H1 (cell line): ENCODE results near the gene ARHGEF6. TPM values are rescaled to one million over a fixed set of nuclear protein-coding genes. Genes with fewer than 3 reads are reported as not detected.

Experiments
- CTCF ChIA-PET: fragments of 300-600 bp; sonication (Branson Sonifier 250); formaldehyde crosslinking; loops from one replicate; lab custom pipeline; 2021; ENCODE audit not compliant: partially characterized antibody; lab: Charles Lee
- POLR2A ChIA-PET: fragments of 300-600 bp; sonication (Branson Sonifier 250); formaldehyde crosslinking; loops from one replicate; lab custom pipeline; 2021; ENCODE audit warnings: inconsistent platforms; ENCODE audit not compliant: partially characterized antibody; lab: Charles Lee
- DNase-seq, 2 experiments: peaks; one replicate each; pipeline versions ENCODE4 v3.0.0 to v3.0.0-alpha.2; 2010 to 2022; ENCODE audit warnings: low spot score in 2 of 2, low read depth in 1 of 2, mixed read lengths in 1 of 2
- FAIRE-seq: peaks from 2 replicates; lab custom pipeline; 2011; peaks lifted over from hg19 to GRCh38; lab: Jason Lieb, UNC
- H2AFZ ChIP-seq: 2 replicates; pipeline ENCODE4 v1.8.1; 2012; ENCODE audit warnings: low read length, inconsistent platforms
- H2AK5ac ChIP-seq: 2 replicates; pipeline ENCODE4 v1.6.1; 2013; ENCODE audit warnings: low read depth, low read length
- H2BK120ac ChIP-seq: replicated peaks from 2 replicates; pipeline ENCODE3; 2013; ENCODE audit warnings: low read depth, low read length, inconsistent platforms
- H2BK12ac ChIP-seq: 2 replicates; pipeline ENCODE4 v1.6.1; 2013; ENCODE audit warnings: low read depth, low read length
- H2BK15ac ChIP-seq: 2 replicates; pipeline ENCODE4 v1.6.1; 2013; ENCODE audit warnings: low read length
- H2BK20ac ChIP-seq: 2 replicates; pipeline ENCODE4 v1.6.1; 2013; ENCODE audit warnings: low read length
- H2BK5ac ChIP-seq: 2 replicates; pipeline ENCODE4 v1.6.1; 2013; ENCODE audit warnings: low read depth, low read length
- H3K14ac ChIP-seq: 2 replicates; pipeline ENCODE4 v1.6.1; 2013; ENCODE audit warnings: inconsistent platforms; ENCODE audit not compliant: insufficient read length
- H3K18ac ChIP-seq: 2 replicates; pipeline ENCODE4 v1.6.1; 2013; ENCODE audit warnings: low read length; ENCODE audit errors: extremely low read depth
- H3K23ac ChIP-seq: 2 replicates; pipeline ENCODE4 v1.6.1; 2013; ENCODE audit warnings: inconsistent platforms; ENCODE audit not compliant: insufficient read length
- H3K23me2 ChIP-seq: 2 replicates; pipeline ENCODE4 v1.6.1; 2013; ENCODE audit warnings: low read depth, low read length
- H3K27ac ChIP-seq: 2 replicates; pipeline ENCODE4 v1.6.1; 2011; ENCODE audit warnings: low read depth, low read length, inconsistent platforms
- H3K27me3 ChIP-seq, 4 experiments: replicated peaks in 1 of 4; 1 replicate in 1 of 4; 2 replicates in 3 of 4; pipeline versions ENCODE4 v1.6.1 to v1.8.1; 2011 to 2013; ENCODE audit warnings: low read length in 3 of 4, mild to moderate bottlenecking in 3 of 4, inconsistent platforms in 2 of 4, mixed read lengths in 2 of 4, moderate library complexity in 1 of 4; ENCODE audit not compliant: control insufficient read depth in 3 of 4, insufficient read depth in 3 of 4; ENCODE audit errors: extremely low read depth in 1 of 4
- H3K36me3 ChIP-seq, 4 experiments: 2 replicates each; pipeline versions ENCODE4 v1.6.1 to v1.8.1; 2011 to 2013; ENCODE audit warnings: mild to moderate bottlenecking in 4 of 4, low read length in 3 of 4, moderate library complexity in 2 of 4, control low read depth in 1 of 4, inconsistent platforms in 1 of 4; ENCODE audit not compliant: insufficient read depth in 4 of 4, control insufficient read depth in 2 of 4
- H3K4ac ChIP-seq: replicated peaks from 2 replicates; pipeline ENCODE3; 2013; ENCODE audit warnings: low read length, low read depth, mixed read lengths, inconsistent platforms; ENCODE audit not compliant: insufficient read length
- H3K4me1 ChIP-seq, 4 experiments: replicated peaks in 1 of 4; 1 replicate in 1 of 4; 2 replicates in 3 of 4; pipeline versions ENCODE4 v1.6.1 to v1.8.1; 2011 to 2013; ENCODE audit warnings: low read length in 3 of 4, inconsistent platforms in 2 of 4, mixed read lengths in 1 of 4; ENCODE audit not compliant: insufficient read depth in 4 of 4, control insufficient read depth in 3 of 4
- H3K4me2 ChIP-seq, 2 experiments: 2 replicates each; pipeline versions ENCODE4 v1.6.1 to v1.8.1; 2011 to 2013; ENCODE audit warnings: low read depth in 2 of 2, low read length in 2 of 2, control low read depth in 1 of 2, inconsistent platforms in 1 of 2, mild to moderate bottlenecking in 1 of 2; ENCODE audit not compliant: insufficient read depth in 1 of 2
- H3K4me3 ChIP-seq, 4 experiments: fragments of 200-600, 300-600 bp in 1 of 4; sonication (generic), shearing (Covaris generic), sonication (Bioruptor Twin) in 1 of 4; 2 replicates each; pipeline versions ENCODE4 v1.5.1 to v1.8.1; 2011 to 2016; ENCODE audit warnings: low read length in 4 of 4, low read depth in 3 of 4, control low read depth in 2 of 4, inconsistent platforms in 2 of 4, mild to moderate bottlenecking in 2 of 4, mixed read lengths in 1 of 4, moderate library complexity in 1 of 4; ENCODE audit not compliant: insufficient read depth in 2 of 4; ENCODE audit errors: extremely low read depth in 1 of 4
- H3K56ac ChIP-seq: replicated peaks from 2 replicates; pipeline ENCODE3; 2013; ENCODE audit warnings: low read depth, mild to moderate bottlenecking, mixed read lengths, low read length, inconsistent platforms; ENCODE audit not compliant: insufficient read length
- H3K79me1 ChIP-seq: 2 replicates; pipeline ENCODE4 v1.6.1; 2013; ENCODE audit warnings: low read depth, low read length, control low read depth
- H3K79me2 ChIP-seq, 2 experiments: 2 replicates each; pipeline versions ENCODE4 v1.6.1 to v1.8.1; 2012 to 2013; ENCODE audit warnings: low read length in 2 of 2, mild to moderate bottlenecking in 2 of 2, inconsistent platforms in 1 of 2; ENCODE audit not compliant: insufficient read depth in 2 of 2, control insufficient read depth in 1 of 2
- H3K9ac ChIP-seq, 4 experiments: replicated peaks in 1 of 4; 1 replicate in 1 of 4; 2 replicates in 3 of 4; pipeline versions ENCODE4 v1.6.1 to v1.8.1; 2011 to 2013; ENCODE audit warnings: low read depth in 3 of 4, low read length in 3 of 4, control low read depth in 2 of 4, mild to moderate bottlenecking in 2 of 4, moderate library complexity in 2 of 4, inconsistent platforms in 1 of 4; ENCODE audit errors: extremely low read depth in 1 of 4
- H3K9me3 ChIP-seq, 2 experiments: 2 replicates each; pipeline versions ENCODE4 v1.6.1 to v1.8.1; 2012 to 2013; ENCODE audit warnings: mild to moderate bottlenecking in 2 of 2, moderate library complexity in 2 of 2, control low read depth in 1 of 2, inconsistent platforms in 1 of 2, low read depth in 1 of 2, low read length in 1 of 2, mixed read lengths in 1 of 2; ENCODE audit not compliant: insufficient read depth in 2 of 2
- H4K20me1 ChIP-seq, 2 experiments: replicated peaks in 1 of 2; 2 replicates each; pipeline versions ENCODE3 to v1.8.1; 2011 to 2013; ENCODE audit warnings: inconsistent platforms in 2 of 2, low read length in 2 of 2, mild to moderate bottlenecking in 1 of 2; ENCODE audit not compliant: insufficient read depth in 2 of 2, control insufficient read depth in 1 of 2
- H4K5ac ChIP-seq: 2 replicates; pipeline ENCODE4 v1.6.1; 2013; ENCODE audit warnings: low read length, low read depth, mixed read lengths, inconsistent platforms; ENCODE audit not compliant: insufficient read length
- H4K8ac ChIP-seq: 2 replicates; pipeline ENCODE4 v1.8.0; 2013; ENCODE audit warnings: mild to moderate bottlenecking, moderate library complexity, low read length, inconsistent platforms; ENCODE audit not compliant: insufficient read depth; ENCODE audit errors: extremely low read depth
- H4K91ac ChIP-seq: replicated peaks from 2 replicates; pipeline ENCODE3; 2013; ENCODE audit warnings: low read length, mixed read lengths, inconsistent platforms; ENCODE audit not compliant: insufficient read length
- FOSL1 ChIP-seq: IDR thresholded peaks from 2 replicates; pipeline ENCODE4 v1.6.1; 2011; ENCODE audit warnings: mild to moderate bottlenecking, low read depth, low read length, moderate library complexity; ENCODE audit not compliant: insufficient read depth
- WGBS, 2 experiments: shearing (Covaris generic) in 1 of 2; methylation state at CpG; one replicate each; pipeline versions ENCODE4 v1.1.6 to v1.1.7; 2013 to 2015; ENCODE audit warnings: low lambda C conversion rate in 2 of 2, mixed read lengths in 2 of 2, inconsistent platforms in 1 of 2, low coverage in 1 of 2, missing lambda C conversion rate in 1 of 2; ENCODE audit not compliant: insufficient replicate concordance in 2 of 2, insufficient coverage in 1 of 2, insufficient read length in 1 of 2; ENCODE audit errors: extremely low coverage in 1 of 2, missing lambda C conversion rate in 1 of 2; 5-methylcytosine and 5-hydroxymethylcytosine counted together
- polyA plus RNA-seq, 7 experiments: library from polyadenylated mRNA; depleted of rRNA in 3 of 7; stranded (reverse) in 5 of 7; unstranded in 2 of 7; fragments of >200 nt in 5 of 7; fragments of 200-250 nt in 2 of 7; gene quantifications; 1 replicate in 5 of 7; 2 replicates in 1 of 7; 4 replicates in 1 of 7; pipeline versions ENCODE4 v1.2.1 to v1.2.3, GENCODE V29; 2011 to 2013; ENCODE audit warnings: missing spikeins in 2 of 7, mixed read lengths in 2 of 7
- total RNA-seq: library from RNA; stranded (reverse); fragmentation: NEBNext Ultra II Directional; extraction: Animal tissue kit (Norgen Biotek cat#: 25700); gene quantifications from 2 replicates; pipeline ENCODE4 v1.2.1, GENCODE V29; 2021

Gene ARHGEF6
- total and polyA plus RNA-seq, 2 of the 8 experiments (the other 6 are each of a cell fraction or from before 2014, with no cell fraction given) = 3.6 to 3.7 TPM

- H3K23me2 ChIP-seq = no peaks in the 10 kb centered on the region
- TF ChIP-seq FOSL1 = no peak
Measured at GRCh38 chrX:136754651-136755050, 26.1 kb downstream of the ARHGEF6 start.

More at GRCh38 chrX:136754651-136755050, 26.1 kb downstream of the ARHGEF6 start:
- Histone ChIP-seq H2AK5ac (no peak overlapping the region), H3K27me3 (no peaks in the 10 kb centered on the region), H4K5ac (no peak overlapping the region), H2BK20ac (no peak overlapping the region), H3K79me2 (no peaks in the 10 kb centered on the region), H4K20me1 (no peaks in the 10 kb centered on the region), H3K4me2 (no peak overlapping the region), H3K79me1 (no peaks in the 10 kb centered on the region), H3K27ac (no peak overlapping the region), H2BK12ac (no peak overlapping the region), H3K4me3 (no peak overlapping the region), H3K56ac (no peak overlapping the region), H2BK15ac (no peak overlapping the region), H3K14ac (no peak overlapping the region), H3K9me3 (no peaks in the 10 kb centered on the region), H2BK120ac (no peak overlapping the region), H2BK5ac (no peak overlapping the region), H3K18ac (no peak overlapping the region), H3K23ac (no peak overlapping the region), H3K36me3 (no peaks in the 10 kb centered on the region), H3K4me1 (no peaks in the 10 kb centered on the region; a peak in 1 of 7 replicates), H2AFZ (no peak overlapping the region), H4K8ac (0 out of 2 replicates have a peak overlapping the region, but pooled peaks have one; percentile 51), H4K91ac (no peak overlapping the region), H3K4ac (no peak overlapping the region), H3K9ac (no peak overlapping the region)
- POLR2A ChIA-PET = interaction anchor here (1.5 to 2.1 kb wide), 2 partner anchors 13 to 126 kb away, joined by 4 to 5 read pairs; partner anchors contain the start of gene RBMX
- WGBS, 2 experiments = 86% methylated on average over 1 of the region's 3 CpGs; no CpG with 5 or more reads in 1 of the 2 experiments
- DNase-seq = no peak
- CTCF ChIA-PET = no interaction called here
- FAIRE-seq = peak; percentile 13
